ENCODE data around the gene C1QL4.
A peak's percentile ranks its signal among the peaks of the same experiment; 100 is the strongest.
"Not testable (repeated sequence)": the region's sequence is repeated elsewhere in the genome, so short reads cannot be mapped to it uniquely, and the experiment has no call there.

The C1QL4 gene

DNA sequence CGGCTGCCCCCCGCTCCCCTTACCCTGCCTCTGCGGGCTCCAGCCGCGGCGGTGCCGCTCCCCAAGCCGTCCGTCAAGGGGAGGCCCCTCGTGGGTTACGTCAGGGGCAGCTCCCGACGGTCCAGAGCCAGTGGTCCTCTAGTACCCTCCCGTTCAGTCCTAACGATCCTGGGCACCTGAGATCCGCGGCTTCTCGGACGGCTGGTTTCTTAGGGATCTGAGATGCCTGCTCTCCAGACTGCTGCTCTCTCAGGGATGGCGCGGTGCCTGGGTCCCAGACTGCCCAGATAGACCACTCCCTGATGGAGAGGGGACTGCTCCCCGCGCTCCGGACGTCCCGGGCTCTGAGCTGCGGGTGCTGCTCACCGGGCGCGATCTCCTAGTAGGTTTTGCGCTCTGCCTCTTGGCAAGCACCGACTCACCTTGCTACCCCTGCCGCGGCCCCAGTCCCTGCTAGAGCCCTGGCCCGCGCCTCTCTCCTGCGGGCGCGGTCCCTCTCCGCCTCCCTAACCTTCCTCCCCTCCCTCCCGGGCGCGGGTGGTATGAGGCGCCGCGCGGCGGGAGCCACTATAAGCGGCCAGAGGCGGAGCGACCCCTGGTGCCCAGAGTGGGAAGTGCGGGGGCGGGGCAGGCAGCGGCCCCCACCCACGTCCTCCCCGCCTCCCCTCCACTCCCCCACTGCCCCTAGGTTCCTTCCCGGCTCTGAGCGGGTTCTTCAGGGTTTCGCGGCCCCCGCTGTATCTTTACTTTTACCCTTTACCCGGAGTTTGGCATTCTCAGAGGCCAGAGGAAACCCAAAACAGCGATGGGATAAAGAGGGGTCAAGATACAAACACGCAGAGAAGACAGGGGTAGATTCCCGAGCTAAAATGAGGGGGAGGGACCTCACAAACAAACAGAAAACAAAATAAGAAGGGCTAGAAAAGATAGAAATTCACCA, at the start of gene C1QL4:
TSS of gene C1QL4 (minus strand) at position 544 of the 940 bp plus-strand sequence. CDS start 711 bp downstream, outside the sequence.
- Histone ChIP-seq H3K9ac (ENCODE audit: low read depth, low read length) (peak within 1 kb of the TSS; percentile 36; the same call in 1 of the 2 replicates), H3K27ac (ENCODE audit: low read length) (peak within 1 kb of the TSS; percentile 30; the same call in 1 of the 2 replicates), H3K4me2 (ENCODE audit: insufficient read depth, low read length) (peak within 1 kb of the TSS; percentile 83), H3K36me3 (ENCODE audit: insufficient read depth, low read length) (no peaks in the 10 kb centered on the region), H4K20me1 (ENCODE audit: insufficient read depth, low read length) (no peaks in the 10 kb centered on the region), H3K4me1 (ENCODE audit: insufficient read depth, low read length) (peaks cover 13% of the 10 kb centered on the region), H3K79me2 (ENCODE audit: insufficient read depth, low read length) (no peaks in the 10 kb centered on the region), H2AFZ (ENCODE audit: low read depth, low read length) (peak within 1 kb of the TSS; percentile 83), H3K4me3 (ENCODE audit: low read depth in 1 of 2, low read length in 2 of 2) (peak within 1 kb of the TSS; percentile 1 to 50; a peak in 3 of 4 replicates), H3K9me3 (ENCODE audit: insufficient read depth, low read length, severe bottlenecking) (no peaks in the 10 kb centered on the region), H3K27me3 (ENCODE audit: insufficient read depth, low read length, poor library complexity) (no peaks in the 10 kb centered on the region)
- DNase-seq = peak; percentile 91
- ATAC-seq (ENCODE audit: insufficient read depth, low read depth) = peak; percentile 93
- no peak for TF ChIP-seq EZH2 (IDR thresholded peaks at IDR 0.05; ENCODE audit: borderline replicate concordance, low read depth, low read length, severe bottlenecking)
- TF ChIP-seq, protein P1, sequence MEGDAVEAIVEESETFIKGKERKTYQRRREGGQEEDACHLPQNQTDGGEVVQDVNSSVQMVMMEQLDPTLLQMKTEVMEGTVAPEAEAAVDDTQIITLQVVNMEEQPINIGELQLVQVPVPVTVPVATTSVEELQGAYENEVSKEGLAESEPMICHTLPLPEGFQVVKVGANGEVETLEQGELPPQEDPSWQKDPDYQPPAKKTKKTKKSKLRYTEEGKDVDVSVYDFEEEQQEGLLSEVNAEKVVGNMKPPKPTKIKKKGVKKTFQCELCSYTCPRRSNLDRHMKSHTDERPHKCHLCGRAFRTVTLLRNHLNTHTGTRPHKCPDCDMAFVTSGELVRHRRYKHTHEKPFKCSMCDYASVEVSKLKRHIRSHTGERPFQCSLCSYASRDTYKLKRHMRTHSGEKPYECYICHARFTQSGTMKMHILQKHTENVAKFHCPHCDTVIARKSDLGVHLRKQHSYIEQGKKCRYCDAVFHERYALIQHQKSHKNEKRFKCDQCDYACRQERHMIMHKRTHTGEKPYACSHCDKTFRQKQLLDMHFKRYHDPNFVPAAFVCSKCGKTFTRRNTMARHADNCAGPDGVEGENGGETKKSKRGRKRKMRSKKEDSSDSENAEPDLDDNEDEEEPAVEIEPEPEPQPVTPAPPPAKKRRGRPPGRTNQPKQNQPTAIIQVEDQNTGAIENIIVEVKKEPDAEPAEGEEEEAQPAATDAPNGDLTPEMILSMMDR (IDR thresholded peaks at IDR 0.05; ENCODE audit: borderline replicate concordance, extremely low read depth, low read length, poor library complexity, severe bottlenecking) = peak; percentile 89

DNA sequence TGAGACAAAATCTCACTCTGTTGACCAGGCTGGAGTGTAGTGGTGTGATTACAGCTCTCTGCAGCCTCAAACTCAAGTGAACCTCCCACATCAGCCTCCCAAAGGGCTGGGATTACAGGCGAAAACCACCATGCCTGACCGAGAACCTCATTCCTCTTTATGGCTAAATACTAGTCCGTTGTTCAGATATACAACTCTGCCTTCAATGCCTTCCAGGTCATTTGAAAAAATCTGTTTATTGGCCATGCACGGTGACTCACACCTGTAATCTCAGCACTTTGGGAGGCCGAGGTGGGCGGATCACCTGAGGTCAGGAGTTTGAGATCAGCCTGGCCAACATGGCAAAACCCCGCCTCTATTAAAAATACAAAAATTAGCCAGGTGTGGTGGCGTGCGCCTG, 43.2 kb upstream of the C1QL4 start:
- H3K27ac ChIP-seq (ENCODE audit: low read length); H3K4me2 ChIP-seq (ENCODE audit: insufficient read depth, low read length); H3K4me1 ChIP-seq (ENCODE audit: insufficient read depth, low read length); H3K27me3 ChIP-seq (ENCODE audit: insufficient read depth, low read length, poor library complexity); H3K4me3 ChIP-seq (ENCODE audit: low read depth in 1 of 2, low read length in 2 of 2); H3K36me3 ChIP-seq (ENCODE audit: insufficient read depth, low read length); ATAC-seq (ENCODE audit: insufficient read depth, low read depth); H2AFZ ChIP-seq (ENCODE audit: low read depth, low read length); H3K9ac ChIP-seq (ENCODE audit: low read depth, low read length); H3K9me3 ChIP-seq (ENCODE audit: insufficient read depth, low read length, severe bottlenecking); DNase-seq: not testable (repeated sequence)
- Histone ChIP-seq H4K20me1 (ENCODE audit: insufficient read depth, low read length) (peaks cover 18% of the 10 kb centered on the region; the same call in 1 of the 2 replicates), H3K79me2 (ENCODE audit: insufficient read depth, low read length) (peaks cover 85% of the 10 kb centered on the region)

DNA sequence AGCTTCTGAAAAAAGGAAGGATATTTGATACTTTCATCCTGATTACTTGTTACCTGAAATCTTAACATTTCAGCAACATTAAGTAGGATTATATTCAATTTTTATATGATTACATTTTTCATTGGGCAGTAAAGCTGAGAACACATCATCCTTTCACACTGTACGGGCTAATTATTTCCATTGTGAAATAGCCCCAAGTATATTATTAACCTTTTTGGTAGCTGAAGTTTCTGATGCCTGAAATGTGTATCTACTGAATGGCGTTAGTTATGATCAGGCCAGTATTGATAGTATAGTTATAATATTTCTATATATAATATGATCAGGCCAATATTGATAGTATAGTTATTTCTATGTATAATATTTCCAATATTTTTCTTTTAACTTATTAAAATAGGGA, 40.4 kb upstream of the C1QL4 start:
- TF ChIP-seq, protein P1 (IDR thresholded peaks at IDR 0.05; ENCODE audit: borderline replicate concordance, extremely low read depth, low read length, poor library complexity, severe bottlenecking) = no peak
- no peak for TF ChIP-seq EZH2 (IDR thresholded peaks at IDR 0.05; ENCODE audit: borderline replicate concordance, low read depth, low read length, severe bottlenecking)
- ATAC-seq (ENCODE audit: insufficient read depth, low read depth) = no peak

DNA sequence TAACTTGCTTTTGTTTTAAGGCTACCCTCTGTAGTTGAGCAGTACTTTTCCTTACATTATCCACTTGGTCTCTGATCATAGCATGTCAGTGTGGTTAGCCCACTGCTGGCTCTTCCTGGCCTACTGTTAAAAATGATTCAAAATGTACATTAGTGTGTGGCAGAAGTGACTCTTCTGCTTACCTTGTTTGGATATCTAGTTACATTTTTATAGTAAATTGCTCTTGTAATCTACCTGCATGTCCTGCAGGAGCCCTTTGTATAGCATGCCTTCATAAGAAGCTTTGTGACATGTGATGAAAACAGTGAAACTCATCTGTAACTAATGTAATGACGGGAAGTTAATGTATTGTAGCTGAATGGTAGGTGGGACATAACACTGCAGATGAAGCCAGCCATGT, 38.4 kb upstream of the C1QL4 start:
- Histone ChIP-seq H3K27me3 (ENCODE audit: insufficient read depth, low read length, poor library complexity) (no peaks in the 10 kb centered on the region), H3K9ac (ENCODE audit: low read depth, low read length) (no peak overlapping the region), H3K4me2 (ENCODE audit: insufficient read depth, low read length) (no peak overlapping the region), H3K4me1 (ENCODE audit: insufficient read depth, low read length) (no peaks in the 10 kb centered on the region; the same call in 1 of the 2 replicates), H4K20me1 (ENCODE audit: insufficient read depth, low read length) (peaks cover 4% of the 10 kb centered on the region; the same call in 1 of the 2 replicates), H2AFZ (ENCODE audit: low read depth, low read length) (no peak overlapping the region), H3K36me3 (ENCODE audit: insufficient read depth, low read length) (peaks cover 8% of the 10 kb centered on the region), H3K9me3 (ENCODE audit: insufficient read depth, low read length, severe bottlenecking) (no peaks in the 10 kb centered on the region), H3K27ac (ENCODE audit: low read length) (no peak overlapping the region), H3K79me2 (ENCODE audit: insufficient read depth, low read length) (peaks cover 88% of the 10 kb centered on the region), H3K4me3 (ENCODE audit: low read depth in 1 of 2, low read length in 2 of 2) (no peak overlapping the region)
- DNase-seq = no peak
- ATAC-seq (ENCODE audit: insufficient read depth, low read depth) = no peak
- TF ChIP-seq EZH2 (IDR thresholded peaks at IDR 0.05; ENCODE audit: borderline replicate concordance, low read depth, low read length, severe bottlenecking) = no peak
- TF ChIP-seq, protein P1 (IDR thresholded peaks at IDR 0.05; ENCODE audit: borderline replicate concordance, extremely low read depth, low read length, poor library complexity, severe bottlenecking) = no peak

More for the DNA sequence above, 40.4 kb upstream of the C1QL4 start:
- Histone ChIP-seq H2AFZ (ENCODE audit: low read depth, low read length) (no peak overlapping the region), H4K20me1 (ENCODE audit: insufficient read depth, low read length) (peaks cover 12% of the 10 kb centered on the region; the same call in 1 of the 2 replicates), H3K27ac (ENCODE audit: low read length) (no peak overlapping the region), H3K27me3 (ENCODE audit: insufficient read depth, low read length, poor library complexity) (no peaks in the 10 kb centered on the region), H3K36me3 (ENCODE audit: insufficient read depth, low read length) (peaks cover 8% of the 10 kb centered on the region), H3K4me3 (ENCODE audit: low read depth in 1 of 2, low read length in 2 of 2) (no peak overlapping the region), H3K9me3 (ENCODE audit: insufficient read depth, low read length, severe bottlenecking) (no peaks in the 10 kb centered on the region), H3K4me2 (ENCODE audit: insufficient read depth, low read length) (no peak overlapping the region), H3K79me2 (ENCODE audit: insufficient read depth, low read length) (peaks cover 86% of the 10 kb centered on the region), H3K9ac (ENCODE audit: low read depth, low read length) (no peak overlapping the region), H3K4me1 (ENCODE audit: insufficient read depth, low read length) (no peaks in the 10 kb centered on the region)
- DNase-seq = no peak
